Lower lobe of right lung (tissue), 2 donors: ENCODE data around the gene PTPN20. TPM values are rescaled to one million over a fixed set of nuclear protein-coding genes. Genes with fewer than 3 reads are reported as not detected.

Source experiments
- ATAC-seq, 2 donors: fragments of 200-7000 bp; cut with Tn5 transposase; one replicate each; pipeline ENCODE4 v1.9.1; 2020 to 2022; ENCODE audit warnings: mild to moderate bottlenecking in 2 of 2, moderate library complexity in 2 of 2
- DNase-seq: peaks from one replicate; pipeline ENCODE4 v3.0.0-alpha.2; 2020
- H3K27ac ChIP-seq: fragments of 200-600 bp; one replicate; pipeline ENCODE4 v1.8.0; 2022
- H3K27me3 ChIP-seq: fragments of 200-600 bp; one replicate; pipeline ENCODE4 v1.8.0; 2022; ENCODE audit warnings: low read depth
- H3K36me3 ChIP-seq: fragments of 200-600 bp; one replicate; pipeline ENCODE4 v1.8.0; 2022; ENCODE audit warnings: mild to moderate bottlenecking
- H3K4me1 ChIP-seq: fragments of 200-600 bp; one replicate; pipeline ENCODE4 v1.8.0; 2022
- H3K4me3 ChIP-seq: fragments of 200-600 bp; one replicate; pipeline ENCODE4 v1.8.0; 2022; ENCODE audit warnings: mild to moderate bottlenecking
- H3K9me3 ChIP-seq: fragments of 200-600 bp; one replicate; pipeline ENCODE4 v1.8.0; 2022
- intact Hi-C: fragments of 100-400 bp; cut with DNase I; formaldehyde crosslinking; loops from one replicate; pipeline ENCODE4 v1.11.0; 2022
- total RNA-seq: library from RNA; stranded (reverse); fragmentation: NEBNext Ultra II Directional; extraction: Animal tissue kit (Norgen Biotek cat#: 25700); gene quantifications from one replicate; pipeline ENCODE4 v1.2.1, GENCODE V29; 2021
- TF ChIP-seq, protein P1 (sequence below): fragments of 200-600 bp; IDR thresholded peaks from one replicate; pipeline ENCODE4 v1.8.0; 2022; ENCODE audit warnings: antibody characterized with exemption, mild to moderate bottlenecking
- donor health status: DM: no; HTN: yes; CAD: no; lungs with severe emphysema.

The PTPN20 gene
- total RNA-seq, 1 donor from 2014 or later, result 4.0 TPM

GRCh38 chr10:47008769-47009168 lies 97.5 kb downstream of the PTPN20 start:
- TF ChIP-seq, protein P1, sequence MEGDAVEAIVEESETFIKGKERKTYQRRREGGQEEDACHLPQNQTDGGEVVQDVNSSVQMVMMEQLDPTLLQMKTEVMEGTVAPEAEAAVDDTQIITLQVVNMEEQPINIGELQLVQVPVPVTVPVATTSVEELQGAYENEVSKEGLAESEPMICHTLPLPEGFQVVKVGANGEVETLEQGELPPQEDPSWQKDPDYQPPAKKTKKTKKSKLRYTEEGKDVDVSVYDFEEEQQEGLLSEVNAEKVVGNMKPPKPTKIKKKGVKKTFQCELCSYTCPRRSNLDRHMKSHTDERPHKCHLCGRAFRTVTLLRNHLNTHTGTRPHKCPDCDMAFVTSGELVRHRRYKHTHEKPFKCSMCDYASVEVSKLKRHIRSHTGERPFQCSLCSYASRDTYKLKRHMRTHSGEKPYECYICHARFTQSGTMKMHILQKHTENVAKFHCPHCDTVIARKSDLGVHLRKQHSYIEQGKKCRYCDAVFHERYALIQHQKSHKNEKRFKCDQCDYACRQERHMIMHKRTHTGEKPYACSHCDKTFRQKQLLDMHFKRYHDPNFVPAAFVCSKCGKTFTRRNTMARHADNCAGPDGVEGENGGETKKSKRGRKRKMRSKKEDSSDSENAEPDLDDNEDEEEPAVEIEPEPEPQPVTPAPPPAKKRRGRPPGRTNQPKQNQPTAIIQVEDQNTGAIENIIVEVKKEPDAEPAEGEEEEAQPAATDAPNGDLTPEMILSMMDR, result no peak
- ATAC-seq, result no peak

GRCh38 chr10:47009215-47009838 lies 98.1 kb downstream of the PTPN20 start:
- intact Hi-C loops, result no loop called here
- Histone ChIP-seq H3K27ac (no peak overlapping the region), H3K4me3 (no peak overlapping the region), H3K27me3 (no peaks in the 10 kb centered on the region), H3K36me3 (no peaks in the 10 kb centered on the region), H3K9me3 (no peaks in the 10 kb centered on the region), H3K4me1 (peaks cover 6% of the 10 kb centered on the region)
- DNase-seq, result no peak
- TF ChIP-seq, protein P1, result no peak
- no peak for ATAC-seq

More at GRCh38 chr10:47008769-47009168, 97.5 kb downstream of the PTPN20 start:
- Histone ChIP-seq H3K9me3 (no peaks in the 10 kb centered on the region), H3K4me1 (peaks cover under 1% of the 10 kb centered on the region), H3K27ac (no peak overlapping the region), H3K27me3 (no peaks in the 10 kb centered on the region), H3K36me3 (no peaks in the 10 kb centered on the region), H3K4me3 (no peak overlapping the region)
- intact Hi-C loops, result no loop called here
- DNase-seq, result no peak

DNA sequence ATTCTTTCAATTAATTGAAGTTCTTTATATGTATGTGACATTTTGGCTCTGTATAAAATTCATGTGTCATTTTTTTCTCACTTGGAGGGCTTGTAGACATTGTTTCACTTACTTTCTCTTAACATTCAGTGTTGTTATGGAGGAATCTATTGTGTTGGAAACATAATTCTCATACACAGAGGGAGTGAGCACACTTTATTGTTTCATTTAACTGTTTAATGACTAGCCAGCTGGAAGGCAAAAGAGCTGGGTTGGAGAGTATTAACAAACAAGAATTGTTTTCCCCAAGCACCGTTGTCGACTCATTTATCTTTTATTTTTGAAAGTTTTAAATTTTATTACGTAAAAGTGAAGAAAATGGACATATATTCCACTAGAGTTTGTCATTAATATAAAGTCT lies 98.8 kb downstream of the PTPN20 start:
- ATAC-seq, result no peak

GRCh38 chr10:47012214-47012613 lies 101.0 kb downstream of the PTPN20 start:
- ATAC-seq, result no peak
- H3K4me1 ChIP-seq, result peaks cover 10% of the 10 kb centered on the region
- H3K27me3 ChIP-seq, result no peaks in the 10 kb centered on the region
- DNase-seq, result no peak
- intact Hi-C loops, result no loop called here
- no peak overlapping the region for H3K4me3 ChIP-seq
- H3K9me3 ChIP-seq, result no peaks in the 10 kb centered on the region
- TF ChIP-seq, protein P1, result no peak
- H3K27ac ChIP-seq, result no peak overlapping the region
- no peaks in the 10 kb centered on the region for H3K36me3 ChIP-seq

More for the DNA sequence above, 98.8 kb downstream of the PTPN20 start:
- H3K9me3 ChIP-seq, result no peaks in the 10 kb centered on the region
- intact Hi-C loops, result no loop called here
- TF ChIP-seq, protein P1, result no peak
- no peak for DNase-seq
- H3K36me3 ChIP-seq, result no peaks in the 10 kb centered on the region
- no peak overlapping the region for H3K4me3 ChIP-seq
- peaks cover 10% of the 10 kb centered on the region for H3K4me1 ChIP-seq
- no peaks in the 10 kb centered on the region for H3K27me3 ChIP-seq
- no peak overlapping the region for H3K27ac ChIP-seq

DNA sequence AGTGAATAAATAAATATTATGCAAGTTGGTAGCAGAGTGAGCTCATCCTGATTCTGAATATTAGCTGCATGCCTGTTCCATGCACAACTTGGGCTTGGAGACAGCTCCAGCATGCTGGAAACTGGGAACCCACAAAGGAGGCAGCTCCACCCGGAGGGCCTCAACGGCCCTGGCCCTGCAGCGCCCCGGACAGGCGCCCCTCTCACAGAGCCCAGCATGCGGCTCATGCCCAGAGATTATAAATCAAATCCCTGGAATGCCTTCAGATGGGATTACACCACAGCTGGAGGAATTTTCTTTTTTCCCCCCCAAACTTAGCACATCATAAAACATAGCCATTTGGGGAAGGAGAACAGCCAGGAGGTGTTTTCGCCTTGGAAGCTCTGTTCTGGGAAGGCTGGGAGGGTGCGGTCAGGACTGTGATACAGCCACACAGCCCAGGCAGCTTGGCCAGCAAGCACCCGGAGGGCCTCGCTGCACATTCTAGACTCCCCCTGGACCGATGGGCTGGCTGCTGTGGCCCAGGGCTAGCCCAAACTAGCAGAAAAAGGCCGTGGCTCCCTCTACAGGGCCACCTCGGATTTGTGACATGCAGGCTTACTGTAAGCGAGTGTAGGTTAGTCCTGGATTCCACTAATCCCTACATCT lies 102.4 kb downstream of the PTPN20 start:
- Histone ChIP-seq H3K4me3 (no peak overlapping the region), H3K27me3 (no peaks in the 10 kb centered on the region), H3K9me3 (no peaks in the 10 kb centered on the region), H3K36me3 (no peaks in the 10 kb centered on the region), H3K4me1 (peaks cover 10% of the 10 kb centered on the region), H3K27ac (no peak overlapping the region)
- TF ChIP-seq, protein P1, result no peak
- ATAC-seq, result peak; percentile 33 to 63
- intact Hi-C loops, result no loop called here
- peak; percentile 34 for DNase-seq
